ENCODE measurements around the gene GABRG3. TPM values are rescaled to one million over a fixed set of nuclear protein-coding genes. Genes with fewer than 3 reads are reported as not detected.

The GABRG3 gene
- total and polyA plus RNA-seq, 3 donors from 2014 or later, result 3.7 to 13.4 (median 6.9) TPM

- intact Hi-C loops (cut with DNase I; ENCODE audit: low total_unique reads), result no loop called here
- no peak overlapping the region for H3K27ac ChIP-seq
- WGBS, 2 donors, result 89 to 93% methylated on average over 3 of the region's 3 CpGs
- H3K9me3 ChIP-seq, result no peaks in the 10 kb centered on the region
- H3K36me3 ChIP-seq (ENCODE audit: low read depth, missing control alignments), result no peaks in the 10 kb centered on the region
- no peaks in the 10 kb centered on the region for H3K4me1 ChIP-seq
- DNase-seq, result no peak
- H3K4me3 ChIP-seq, result no peak overlapping the region
- no peaks in the 10 kb centered on the region for H3K27me3 ChIP-seq
- no peak for TF ChIP-seq CTCF (IDR thresholded peaks at IDR 0.05)
- no peak for TF ChIP-seq POLR2A (IDR thresholded peaks at IDR 0.05)
Observed at GRCh38 chr15:27273506-27273905, 302.5 kb downstream of the GABRG3 start.

- Histone ChIP-seq H3K9me3 (no peaks in the 10 kb centered on the region), H3K36me3 (ENCODE audit: low read depth, missing control alignments) (no peaks in the 10 kb centered on the region), H3K27me3 (no peaks in the 10 kb centered on the region), H3K4me1 (no peaks in the 10 kb centered on the region), H3K27ac (no peak overlapping the region), H3K4me3 (no peak overlapping the region)
- TF ChIP-seq POLR2A (IDR thresholded peaks at IDR 0.05) (no peak), CTCF (IDR thresholded peaks at IDR 0.05) (no peak)
- DNase-seq, result no peak
- intact Hi-C loops (cut with DNase I; ENCODE audit: low total_unique reads), result no loop called here
- WGBS, 2 donors, result 47 to 55% methylated on average over 3 of the region's 3 CpGs
Observed at GRCh38 chr15:27278761-27279160, 307.8 kb downstream of the GABRG3 start.

GRCh38 chr15:27292641-27293040 is 321.7 kb downstream of the GABRG3 start:
- H3K9me3 ChIP-seq, result no peaks in the 10 kb centered on the region
- no peaks in the 10 kb centered on the region for H3K4me1 ChIP-seq
- no peaks in the 10 kb centered on the region for H3K27me3 ChIP-seq
- intact Hi-C loops (cut with DNase I; ENCODE audit: low total_unique reads), result no loop called here
- no peak overlapping the region for H3K4me3 ChIP-seq
- no peak for DNase-seq
- TF ChIP-seq CTCF (IDR thresholded peaks at IDR 0.05) (no peak), POLR2A (IDR thresholded peaks at IDR 0.05) (no peak)
- 82 to 83% methylated on average over 3 of the region's 3 CpGs for WGBS, 2 donors
- no peaks in the 10 kb centered on the region for H3K36me3 ChIP-seq (ENCODE audit: low read depth, missing control alignments)
- no peak overlapping the region for H3K27ac ChIP-seq

GRCh38 chr15:27293607-27294006 is 322.6 kb downstream of the GABRG3 start:
- intact Hi-C loops (cut with DNase I; ENCODE audit: low total_unique reads), result no loop called here
- Histone ChIP-seq H3K4me3 (no peak overlapping the region), H3K27ac (no peak overlapping the region), H3K4me1 (no peaks in the 10 kb centered on the region), H3K9me3 (no peaks in the 10 kb centered on the region), H3K36me3 (ENCODE audit: low read depth, missing control alignments) (no peaks in the 10 kb centered on the region), H3K27me3 (no peaks in the 10 kb centered on the region)
- DNase-seq, result no peak
- TF ChIP-seq POLR2A (IDR thresholded peaks at IDR 0.05), result no peak
- TF ChIP-seq CTCF (IDR thresholded peaks at IDR 0.05), result no peak
- WGBS, 2 donors, result 93% methylated on average over 1 of the region's 1 CpG

- no peak for TF ChIP-seq CTCF (IDR thresholded peaks at IDR 0.05)
- no peak for TF ChIP-seq POLR2A (IDR thresholded peaks at IDR 0.05)
- no peak overlapping the region for H3K27ac ChIP-seq
- no peaks in the 10 kb centered on the region for H3K27me3 ChIP-seq
- no peaks in the 10 kb centered on the region for H3K4me1 ChIP-seq
- H3K9me3 ChIP-seq, result no peaks in the 10 kb centered on the region
- no peaks in the 10 kb centered on the region for H3K36me3 ChIP-seq (ENCODE audit: low read depth, missing control alignments)
- DNase-seq, result no peak
- WGBS, 2 donors, result 69 to 86% methylated on average over 5 of the region's 5 CpGs
- intact Hi-C loops (cut with DNase I; ENCODE audit: low total_unique reads), result no loop called here
- no peak overlapping the region for H3K4me3 ChIP-seq
Observed at GRCh38 chr15:27317736-27318135, 346.8 kb downstream of the GABRG3 start.
